ENCODE data around the gene ARHGAP42. TPM values are rescaled to one million over a fixed set of nuclear protein-coding genes. Genes with fewer than 3 reads are reported as not detected.

ARHGAP42 gene
- total RNA-seq, 1 experiment from 2014 or later: 21.5 TPM

- Histone ChIP-seq H3K36me3 (replicated peaks; ENCODE audit: control insufficient read depth, insufficient read depth, low read length) (no peaks in the 10 kb centered on the region), H3K27me3 (ENCODE audit: control insufficient read depth, insufficient read depth, low read length) (no peaks in the 10 kb centered on the region)
Observed at GRCh38 chr11:100777103-100777502, 90.0 kb downstream of the ARHGAP42 start.

GRCh38 chr11:100777736-100778135 lies 90.6 kb downstream of the ARHGAP42 start:
- Histone ChIP-seq H3K4me3 (ENCODE audit: insufficient read depth, low read depth, low read length) (no peak overlapping the region), H3K36me3 (replicated peaks; ENCODE audit: control insufficient read depth, insufficient read depth, low read length) (no peaks in the 10 kb centered on the region), H3K27me3 (ENCODE audit: control insufficient read depth, insufficient read depth, low read length) (no peaks in the 10 kb centered on the region)
- DNase-seq: no peak

More at GRCh38 chr11:100777103-100777502, 90.0 kb downstream of the ARHGAP42 start:
- DNase-seq: no peak
- H3K4me3 ChIP-seq (ENCODE audit: insufficient read depth, low read depth, low read length): no peak overlapping the region

DNA sequence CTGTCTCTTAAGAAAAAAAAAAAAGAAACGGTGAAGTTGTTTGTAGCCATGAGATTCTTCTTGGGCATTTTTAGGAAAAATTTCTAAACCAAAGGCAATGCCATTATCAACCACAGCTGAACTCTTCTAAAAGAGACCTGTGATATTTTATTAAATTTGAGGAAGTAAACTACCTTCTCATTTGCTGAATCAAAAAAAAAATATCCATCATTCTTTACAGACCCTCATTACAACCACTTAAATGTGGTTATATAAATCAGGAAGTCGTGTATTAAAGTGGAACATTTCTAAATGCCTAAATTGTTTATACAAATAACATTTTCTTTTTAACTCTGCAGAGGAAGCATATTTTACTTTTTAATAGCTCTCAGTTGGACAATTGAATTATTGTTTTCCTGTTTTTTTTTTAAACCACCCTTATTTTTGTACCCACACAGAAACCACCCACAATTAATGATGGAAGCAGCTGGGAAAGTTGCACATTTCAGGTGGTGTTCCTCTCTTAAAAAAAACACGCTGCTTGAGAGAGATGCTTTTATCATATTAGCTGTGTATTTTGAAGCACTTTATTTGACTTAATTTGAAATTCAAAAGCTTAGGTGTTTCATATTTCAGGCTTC lies 91.2 kb downstream of the ARHGAP42 start:
- H3K4me3 ChIP-seq (ENCODE audit: insufficient read depth, low read depth, low read length): no peak overlapping the region
- no peaks in the 10 kb centered on the region for H3K36me3 ChIP-seq (replicated peaks; ENCODE audit: control insufficient read depth, insufficient read depth, low read length)
- no peak for DNase-seq
- no peaks in the 10 kb centered on the region for H3K27me3 ChIP-seq (ENCODE audit: control insufficient read depth, insufficient read depth, low read length)

DNA sequence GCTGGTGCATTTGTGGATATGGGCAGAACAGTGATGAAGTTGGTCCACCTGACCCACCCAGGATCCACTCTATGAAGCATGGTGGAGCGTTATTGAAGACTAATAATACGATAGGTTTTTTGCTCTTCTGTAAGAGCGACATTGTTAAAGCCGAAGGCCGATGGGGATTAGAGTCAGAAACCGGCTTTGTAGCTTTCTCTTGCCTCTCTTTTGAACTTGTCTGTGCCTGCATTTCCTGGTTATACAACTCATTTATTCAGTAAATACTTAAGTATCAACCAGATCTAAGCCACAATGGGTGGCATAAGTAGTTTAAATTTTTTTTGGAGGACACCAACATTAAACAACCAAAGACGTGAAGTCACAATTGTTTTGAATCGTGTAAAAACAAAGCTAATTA lies 93.4 kb downstream of the ARHGAP42 start:
- no peak for DNase-seq
- Histone ChIP-seq H3K27me3 (ENCODE audit: control insufficient read depth, insufficient read depth, low read length) (no peaks in the 10 kb centered on the region), H3K4me3 (ENCODE audit: insufficient read depth, low read depth, low read length) (no peak overlapping the region), H3K36me3 (replicated peaks; ENCODE audit: control insufficient read depth, insufficient read depth, low read length) (no peaks in the 10 kb centered on the region)

GRCh38 chr11:100785148-100785983 lies 98.3 kb downstream of the ARHGAP42 start:
- Histone ChIP-seq H3K27me3 (ENCODE audit: control insufficient read depth, insufficient read depth, low read length) (no peaks in the 10 kb centered on the region), H3K36me3 (replicated peaks; ENCODE audit: control insufficient read depth, insufficient read depth, low read length) (no peaks in the 10 kb centered on the region), H3K4me3 (ENCODE audit: insufficient read depth, low read depth, low read length) (no peak overlapping the region)
- no peak for DNase-seq

DNA sequence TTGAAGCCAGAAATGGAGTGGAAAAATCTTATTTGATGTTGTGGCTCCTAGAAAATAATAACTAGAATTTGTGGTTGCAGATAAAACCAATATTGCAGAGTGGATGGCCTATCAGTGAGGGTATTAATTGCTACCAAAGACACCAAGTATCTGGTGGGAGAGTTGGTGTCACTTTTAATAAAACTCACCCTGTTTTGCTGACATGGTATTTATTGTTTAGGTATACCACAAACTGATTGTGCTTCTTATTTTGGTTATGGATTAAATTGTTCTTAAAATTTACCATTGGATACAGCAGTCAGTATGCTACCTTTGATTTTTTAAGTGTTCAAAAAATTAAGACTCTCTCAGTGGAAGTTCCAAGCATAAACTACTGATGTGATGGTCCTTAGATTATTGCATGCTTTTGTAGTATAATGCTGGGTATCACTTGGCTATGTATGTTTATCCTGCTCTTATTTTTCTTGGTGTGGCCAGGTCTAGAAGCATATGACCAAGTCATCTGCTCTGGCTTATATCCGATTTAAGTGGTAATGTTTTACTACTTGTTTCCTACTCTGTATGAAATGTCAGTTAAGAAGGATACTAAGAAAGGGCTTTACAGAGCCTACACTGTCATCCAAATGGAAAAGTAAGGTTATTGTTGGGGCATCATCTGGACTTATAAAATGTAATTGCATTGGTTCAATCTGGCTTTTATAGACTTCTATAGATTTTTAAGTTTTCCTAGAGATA lies 101.6 kb downstream of the ARHGAP42 start:
- H3K4me3 ChIP-seq (ENCODE audit: insufficient read depth, low read depth, low read length): no peak overlapping the region
- no peak for DNase-seq

GRCh38 chr11:100789500-100789899 lies 102.4 kb downstream of the ARHGAP42 start:
- no peak overlapping the region for H3K4me3 ChIP-seq (ENCODE audit: insufficient read depth, low read depth, low read length)
- H3K27me3 ChIP-seq (ENCODE audit: control insufficient read depth, insufficient read depth, low read length): no peaks in the 10 kb centered on the region
- H3K36me3 ChIP-seq (replicated peaks; ENCODE audit: control insufficient read depth, insufficient read depth, low read length): no peaks in the 10 kb centered on the region
- no peak for DNase-seq

More for the DNA sequence above, 101.6 kb downstream of the ARHGAP42 start:
- Histone ChIP-seq H3K36me3 (replicated peaks; ENCODE audit: control insufficient read depth, insufficient read depth, low read length) (no peaks in the 10 kb centered on the region), H3K27me3 (ENCODE audit: control insufficient read depth, insufficient read depth, low read length) (no peaks in the 10 kb centered on the region)

DNA sequence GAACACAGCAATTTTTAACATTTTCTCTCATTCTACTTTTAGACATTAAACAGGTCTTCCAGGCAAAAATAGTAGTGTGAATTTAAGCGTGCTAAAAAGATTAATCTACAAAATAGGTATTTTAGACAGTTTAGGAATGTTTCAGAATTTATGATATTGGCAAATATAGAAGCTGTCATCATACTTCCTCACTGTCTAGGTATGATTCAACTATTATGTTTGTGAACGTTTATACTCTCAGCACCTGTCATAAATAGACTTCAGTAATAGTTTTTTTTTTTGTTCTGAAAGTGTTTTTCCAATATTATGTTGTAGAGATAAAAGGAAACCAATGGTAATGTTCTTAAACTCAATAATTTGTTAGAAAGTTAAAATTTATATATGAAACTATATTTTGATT lies 103.0 kb downstream of the ARHGAP42 start:
- Histone ChIP-seq H3K36me3 (replicated peaks; ENCODE audit: control insufficient read depth, insufficient read depth, low read length) (no peaks in the 10 kb centered on the region), H3K27me3 (ENCODE audit: control insufficient read depth, insufficient read depth, low read length) (no peaks in the 10 kb centered on the region), H3K4me3 (ENCODE audit: insufficient read depth, low read depth, low read length) (no peak overlapping the region)
- no peak for DNase-seq

GRCh38 chr11:100791103-100791502 lies 104.0 kb downstream of the ARHGAP42 start:
- peak; percentile 39 for DNase-seq

DNA sequence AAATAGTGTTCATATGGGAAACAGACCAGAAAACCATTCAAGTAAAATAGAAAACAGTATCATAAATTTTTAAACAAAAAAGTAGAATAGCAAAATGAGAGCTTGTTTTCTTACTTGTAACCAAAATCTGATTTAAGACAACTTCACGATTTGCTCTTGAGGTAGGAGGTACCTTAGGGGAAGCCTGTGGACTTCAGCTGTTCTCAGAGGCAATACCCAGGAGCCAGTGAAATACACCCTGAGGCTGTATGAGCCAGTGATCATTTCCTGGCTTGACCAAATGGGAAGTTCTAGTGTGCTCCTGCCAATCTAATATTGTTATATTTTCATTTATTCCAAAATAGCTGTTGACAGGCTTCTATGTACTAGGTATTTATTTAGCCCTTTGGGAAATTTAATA lies 104.8 kb downstream of the ARHGAP42 start:
- peak; percentile 14 for DNase-seq
- Histone ChIP-seq H3K4me3 (ENCODE audit: insufficient read depth, low read depth, low read length) (no peak overlapping the region), H3K27me3 (ENCODE audit: control insufficient read depth, insufficient read depth, low read length) (no peaks in the 10 kb centered on the region), H3K36me3 (replicated peaks; ENCODE audit: control insufficient read depth, insufficient read depth, low read length) (no peaks in the 10 kb centered on the region)

More at GRCh38 chr11:100791103-100791502, 104.0 kb downstream of the ARHGAP42 start:
- Histone ChIP-seq H3K36me3 (replicated peaks; ENCODE audit: control insufficient read depth, insufficient read depth, low read length) (no peaks in the 10 kb centered on the region), H3K4me3 (ENCODE audit: insufficient read depth, low read depth, low read length) (no peak overlapping the region), H3K27me3 (ENCODE audit: control insufficient read depth, insufficient read depth, low read length) (no peaks in the 10 kb centered on the region)

- no peaks in the 10 kb centered on the region for H3K36me3 ChIP-seq (replicated peaks; ENCODE audit: control insufficient read depth, insufficient read depth, low read length)
- no peak overlapping the region for H3K4me3 ChIP-seq (ENCODE audit: insufficient read depth, low read depth, low read length)
- H3K27me3 ChIP-seq (ENCODE audit: control insufficient read depth, insufficient read depth, low read length): no peaks in the 10 kb centered on the region
- no peak for DNase-seq
Observed at GRCh38 chr11:100793525-100793924, 106.4 kb downstream of the ARHGAP42 start.

GRCh38 chr11:100794446-100794845 lies 107.4 kb downstream of the ARHGAP42 start:
- Histone ChIP-seq H3K4me3 (ENCODE audit: insufficient read depth, low read depth, low read length) (no peak overlapping the region), H3K27me3 (ENCODE audit: control insufficient read depth, insufficient read depth, low read length) (no peaks in the 10 kb centered on the region), H3K36me3 (replicated peaks; ENCODE audit: control insufficient read depth, insufficient read depth, low read length) (no peaks in the 10 kb centered on the region)
- no peak for DNase-seq

DNA sequence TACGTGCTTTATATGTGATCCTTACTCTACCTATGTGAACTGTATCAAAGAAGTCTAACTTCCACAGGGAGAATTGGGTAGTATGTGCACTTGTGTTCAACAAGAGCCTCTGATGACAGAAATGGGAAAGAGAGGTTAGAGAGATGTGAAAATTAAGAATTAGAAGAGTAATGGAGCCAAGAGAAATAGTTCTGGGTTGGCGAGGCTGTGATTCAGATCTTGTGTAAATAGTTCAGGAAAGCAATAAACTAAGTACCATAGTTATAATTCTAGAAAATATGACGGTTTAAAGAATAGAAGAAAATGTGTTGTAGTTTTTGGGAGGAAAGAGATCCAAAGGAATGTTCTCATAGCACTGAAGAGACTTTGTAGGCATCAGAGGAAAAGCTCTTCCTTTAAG lies 112.4 kb downstream of the ARHGAP42 start:
- no peak overlapping the region for H3K4me3 ChIP-seq (ENCODE audit: insufficient read depth, low read depth, low read length)
- no peaks in the 10 kb centered on the region for H3K36me3 ChIP-seq (replicated peaks; ENCODE audit: control insufficient read depth, insufficient read depth, low read length)
- no peak for DNase-seq

DNA sequence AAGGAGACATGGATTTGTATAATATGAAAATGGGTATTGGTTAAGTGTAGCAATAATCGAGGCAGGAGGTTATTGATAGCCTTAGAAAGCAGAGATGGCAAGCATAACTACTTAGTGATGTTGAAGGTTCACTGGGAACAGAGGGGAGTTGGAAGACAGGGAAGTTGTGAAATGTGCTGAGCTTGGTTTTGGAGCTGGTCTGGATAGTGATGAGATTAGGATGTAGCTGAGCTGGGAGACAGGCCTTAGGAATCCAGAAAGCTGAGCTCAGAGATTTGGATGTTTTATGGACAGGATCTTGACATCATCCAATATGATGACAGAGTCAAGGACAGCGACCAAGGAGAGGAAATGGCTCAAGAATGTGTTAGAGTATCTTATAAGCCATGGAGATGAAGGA lies 113.1 kb downstream of the ARHGAP42 start:
- H3K36me3 ChIP-seq (replicated peaks; ENCODE audit: control insufficient read depth, insufficient read depth, low read length): no peaks in the 10 kb centered on the region
- no peak overlapping the region for H3K4me3 ChIP-seq (ENCODE audit: insufficient read depth, low read depth, low read length)
- no peak for DNase-seq
- H3K27me3 ChIP-seq (ENCODE audit: control insufficient read depth, insufficient read depth, low read length): no peaks in the 10 kb centered on the region

More for the DNA sequence above, 112.4 kb downstream of the ARHGAP42 start:
- H3K27me3 ChIP-seq (ENCODE audit: control insufficient read depth, insufficient read depth, low read length): no peaks in the 10 kb centered on the region
